HEK293 (cell line): Measurements from ENCODE around the gene PDE11A.

Experiments used
- CTCF ChIA-PET: fragments of 350-600 bp; formaldehyde crosslinking; extraction: SDS; loops from one replicate; lab custom pipeline; 2021; ENCODE audit warnings: antibody characterized with exemption; lab: Yijun Ruan, JAX
- POLR2A ChIA-PET: fragments of 300-600 bp; formaldehyde crosslinking; extraction: SDS; loops from one replicate; lab custom pipeline; 2020; ENCODE audit warnings: antibody characterized with exemption, inconsistent platforms; lab: Yijun Ruan, JAX
- H3K27ac ChIP-seq: fragments of 200-500 bp; sonication (Bioruptor generic); 2 replicates; pipeline ENCODE4 v1.5.1; 2014; ENCODE audit warnings: low read depth, low read length, control low read depth, inconsistent platforms; ENCODE audit errors: extremely low read depth
- H3K36me3 ChIP-seq, 2 experiments: fragments of 200-500 bp in 1 of 2; sonication (Bioruptor generic) in 1 of 2; 1 replicate in 1 of 2; 2 replicates in 1 of 2; pipeline ENCODE4 v1.5.1; 2014 to 2017; ENCODE audit warnings: inconsistent platforms in 2 of 2, low read length in 2 of 2; ENCODE audit not compliant: control insufficient read depth in 2 of 2, insufficient read depth in 1 of 2
- H3K4me1 ChIP-seq: fragments of 200-500 bp; sonication (Bioruptor generic); 2 replicates; pipeline ENCODE4 v1.5.1; 2014; ENCODE audit warnings: mild to moderate bottlenecking, low read length, inconsistent platforms; ENCODE audit not compliant: control insufficient read depth, insufficient read depth
- H3K4me3 ChIP-seq: 2 replicates; pipeline ENCODE4 v1.5.1; 2011; ENCODE audit warnings: low read depth, mild to moderate bottlenecking, control low read depth, low read length, moderate library complexity
- H3K9me3 ChIP-seq: fragments of 200-500 bp; sonication (Bioruptor generic); 2 replicates; pipeline ENCODE4 v1.5.1; 2014; ENCODE audit warnings: low read depth, low read length, inconsistent platforms; ENCODE audit not compliant: control insufficient read depth, insufficient read depth
- IKZF3 ChIP-seq: fragments of 450-650 bp; IDR thresholded peaks from 2 replicates; pipeline ENCODE4 v1.5.0; 2018; ENCODE audit warnings: missing biosample characterization, mild to moderate bottlenecking, missing genetic modification characterization, moderate library complexity
- ZBTB8A ChIP-seq: fragments of 450-650 bp; formaldehyde crosslinking; IDR thresholded peaks from 2 replicates; pipeline ENCODE4 v1.5.1; 2016; ENCODE audit warnings: missing biosample characterization, missing genetic modification characterization
- ZNF10 ChIP-seq: fragments of 450-650 bp; formaldehyde crosslinking; IDR thresholded peaks from 2 replicates; pipeline ENCODE4 v1.5.1; 2017; ENCODE audit warnings: missing biosample characterization, missing genetic modification characterization
- ZNF132 ChIP-seq: fragments of 450-650 bp; formaldehyde crosslinking; IDR thresholded peaks from 2 replicates; pipeline ENCODE4 v1.5.1; 2017; ENCODE audit warnings: missing biosample characterization, missing genetic modification characterization, borderline replicate concordance
- ZNF138 ChIP-seq: fragments of 450-650 bp; formaldehyde crosslinking; IDR thresholded peaks from 2 replicates; pipeline ENCODE4 v1.5.1; 2016; ENCODE audit warnings: missing biosample characterization, missing genetic modification characterization, borderline replicate concordance
- ZNF2 ChIP-seq: fragments of 450-650 bp; formaldehyde crosslinking; IDR thresholded peaks from 2 replicates; pipeline ENCODE4 v1.5.1; 2016; ENCODE audit warnings: missing biosample characterization, missing genetic modification characterization
- ZNF214 ChIP-seq: fragments of 450-650 bp; formaldehyde crosslinking; IDR thresholded peaks from 2 replicates; pipeline ENCODE4 v1.5.1; 2017; ENCODE audit warnings: missing biosample characterization, mild to moderate bottlenecking, missing genetic modification characterization, borderline replicate concordance
- ZNF292 ChIP-seq: fragments of 450-650 bp; formaldehyde crosslinking; IDR thresholded peaks from 2 replicates; pipeline ENCODE4 v1.5.1; 2016; ENCODE audit warnings: low read depth, missing biosample characterization, missing genetic modification characterization, borderline replicate concordance
- ZNF302 ChIP-seq: fragments of 450-650 bp; formaldehyde crosslinking; IDR thresholded peaks from 2 replicates; pipeline ENCODE4 v1.5.1; 2016; ENCODE audit warnings: missing biosample characterization, missing genetic modification characterization, low read depth
- ZNF777 ChIP-seq: fragments of 450-650 bp; formaldehyde crosslinking; IDR thresholded peaks from 2 replicates; pipeline ENCODE4 v1.5.1; 2017; ENCODE audit warnings: missing biosample characterization, missing genetic modification characterization, borderline replicate concordance
- ZSCAN30 ChIP-seq: fragments of 450-650 bp; IDR thresholded peaks from 2 replicates; pipeline ENCODE4 v1.5.1; 2018; ENCODE audit warnings: missing biosample characterization, mild to moderate bottlenecking, missing genetic modification characterization, moderate library complexity
- TF ChIP-seq, protein P1 (sequence below): fragments of 450-650 bp; formaldehyde crosslinking; IDR thresholded peaks from 2 replicates; pipeline ENCODE4 v1.5.1; 2016; ENCODE audit warnings: missing biosample characterization, missing genetic modification characterization
- TF ChIP-seq, protein P2 (sequence below): fragments of 450-650 bp; IDR thresholded peaks from 2 replicates; pipeline ENCODE4 v1.5.1; 2018; ENCODE audit warnings: missing biosample characterization, mild to moderate bottlenecking, missing genetic modification characterization
- TF ChIP-seq, protein P3 (sequence below): fragments of 450-650 bp; formaldehyde crosslinking; IDR thresholded peaks from 2 replicates; pipeline ENCODE4 v1.5.1; 2017; ENCODE audit warnings: missing biosample characterization, missing genetic modification characterization

PDE11A gene

DNA sequence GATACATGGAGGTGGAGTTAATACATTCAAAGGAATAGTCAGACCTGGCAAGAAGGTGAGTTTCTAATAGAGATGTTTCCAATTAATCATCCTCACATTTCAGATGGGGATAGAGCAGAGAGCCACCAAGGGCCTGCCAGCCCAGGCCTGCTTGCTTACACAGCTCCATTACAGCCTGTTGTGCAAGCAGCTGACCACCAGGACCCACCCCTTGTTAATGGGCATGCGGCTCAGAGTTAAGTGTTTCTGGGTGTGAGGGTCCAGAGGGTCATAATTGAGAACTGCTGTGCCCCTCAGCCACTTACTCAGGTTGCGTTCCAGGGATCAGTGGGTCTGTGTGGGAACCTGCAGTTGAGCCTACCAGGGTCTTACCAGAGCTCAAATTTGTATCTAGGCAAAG, 480.2 kb downstream of the PDE11A start:
- no peak overlapping the region for H3K27ac ChIP-seq
- no peaks in the 10 kb centered on the region for H3K9me3 ChIP-seq
- H3K4me1 ChIP-seq, result peaks cover 3% of the 10 kb centered on the region; the same call in 1 of the 2 replicates
- CTCF ChIA-PET, result interaction anchor here (0.6 to 3.9 kb wide), 2 partner anchors 12 to 428 kb away, joined by 3 to 19 read pairs; no protein-coding TSS in a partner anchor
- POLR2A ChIA-PET, result no interaction called here
- H3K36me3 ChIP-seq, result no peaks in the 10 kb centered on the region
- H3K4me3 ChIP-seq, result no peak overlapping the region
- TF ChIP-seq ZNF132 (tag by site-specific recombination) (no peak), ZNF10 (tag by site-specific recombination) (no peak)
- TF ChIP-seq, protein P1, sequence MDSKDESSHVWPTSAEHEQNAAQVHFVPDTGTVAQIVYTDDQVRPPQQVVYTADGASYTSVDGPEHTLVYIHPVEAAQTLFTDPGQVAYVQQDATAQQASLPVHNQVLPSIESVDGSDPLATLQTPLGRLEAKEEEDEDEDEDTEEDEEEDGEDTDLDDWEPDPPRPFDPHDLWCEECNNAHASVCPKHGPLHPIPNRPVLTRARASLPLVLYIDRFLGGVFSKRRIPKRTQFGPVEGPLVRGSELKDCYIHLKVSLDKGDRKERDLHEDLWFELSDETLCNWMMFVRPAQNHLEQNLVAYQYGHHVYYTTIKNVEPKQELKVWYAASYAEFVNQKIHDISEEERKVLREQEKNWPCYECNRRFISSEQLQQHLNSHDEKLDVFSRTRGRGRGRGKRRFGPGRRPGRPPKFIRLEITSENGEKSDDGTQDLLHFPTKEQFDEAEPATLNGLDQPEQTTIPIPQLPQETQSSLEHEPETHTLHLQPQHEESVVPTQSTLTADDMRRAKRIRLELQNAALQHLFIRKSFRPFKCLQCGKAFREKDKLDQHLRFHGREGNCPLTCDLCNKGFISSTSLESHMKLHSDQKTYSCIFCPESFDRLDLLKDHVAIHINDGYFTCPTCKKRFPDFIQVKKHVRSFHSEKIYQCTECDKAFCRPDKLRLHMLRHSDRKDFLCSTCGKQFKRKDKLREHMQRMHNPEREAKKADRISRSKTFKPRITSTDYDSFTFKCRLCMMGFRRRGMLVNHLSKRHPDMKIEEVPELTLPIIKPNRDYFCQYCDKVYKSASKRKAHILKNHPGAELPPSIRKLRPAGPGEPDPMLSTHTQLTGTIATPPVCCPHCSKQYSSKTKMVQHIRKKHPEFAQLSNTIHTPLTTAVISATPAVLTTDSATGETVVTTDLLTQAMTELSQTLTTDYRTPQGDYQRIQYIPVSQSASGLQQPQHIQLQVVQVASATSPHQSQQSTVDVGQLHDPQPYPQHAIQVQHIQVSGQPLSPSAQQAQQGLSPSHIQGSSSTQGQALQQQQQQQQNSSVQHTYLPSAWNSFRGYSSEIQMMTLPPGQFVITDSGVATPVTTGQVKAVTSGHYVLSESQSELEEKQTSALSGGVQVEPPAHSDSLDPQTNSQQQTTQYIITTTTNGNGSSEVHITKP, result no peak

DNA sequence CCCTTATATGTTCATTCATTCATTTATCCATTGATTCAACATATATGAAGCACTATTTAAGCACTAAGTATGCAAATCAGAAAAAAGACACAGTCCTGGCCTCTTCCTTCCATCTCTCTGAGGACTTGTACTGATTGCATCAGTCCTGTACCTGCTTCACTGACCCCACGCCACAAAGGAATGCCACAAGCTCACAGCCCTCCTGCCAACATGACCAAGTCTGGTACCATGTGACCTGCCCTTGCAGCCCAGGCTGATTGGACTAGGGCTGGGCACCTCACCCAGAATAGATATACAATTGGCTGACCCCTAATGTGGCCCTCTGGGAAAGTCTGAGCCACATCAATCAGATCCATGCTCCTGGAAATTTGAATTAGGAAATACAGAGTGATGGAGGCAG, 483.4 kb downstream of the PDE11A start:
- POLR2A ChIA-PET, result no interaction called here
- Histone ChIP-seq H3K9me3 (no peaks in the 10 kb centered on the region), H3K27ac (no peak overlapping the region), H3K36me3 (no peaks in the 10 kb centered on the region), H3K4me3 (no peak overlapping the region), H3K4me1 (no peaks in the 10 kb centered on the region)
- TF ChIP-seq, protein P2, sequence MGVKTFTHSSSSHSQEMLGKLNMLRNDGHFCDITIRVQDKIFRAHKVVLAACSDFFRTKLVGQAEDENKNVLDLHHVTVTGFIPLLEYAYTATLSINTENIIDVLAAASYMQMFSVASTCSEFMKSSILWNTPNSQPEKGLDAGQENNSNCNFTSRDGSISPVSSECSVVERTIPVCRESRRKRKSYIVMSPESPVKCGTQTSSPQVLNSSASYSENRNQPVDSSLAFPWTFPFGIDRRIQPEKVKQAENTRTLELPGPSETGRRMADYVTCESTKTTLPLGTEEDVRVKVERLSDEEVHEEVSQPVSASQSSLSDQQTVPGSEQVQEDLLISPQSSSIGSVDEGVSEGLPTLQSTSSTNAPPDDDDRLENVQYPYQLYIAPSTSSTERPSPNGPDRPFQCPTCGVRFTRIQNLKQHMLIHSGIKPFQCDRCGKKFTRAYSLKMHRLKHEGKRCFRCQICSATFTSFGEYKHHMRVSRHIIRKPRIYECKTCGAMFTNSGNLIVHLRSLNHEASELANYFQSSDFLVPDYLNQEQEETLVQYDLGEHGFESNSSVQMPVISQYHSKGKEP (tag by site-specific recombination), result no peak
- TF ChIP-seq ZNF2 (tag by site-specific recombination), result no peak
- no peak for TF ChIP-seq ZBTB8A (tag by site-specific recombination)
- TF ChIP-seq ZNF214, result no peak
- no peak for TF ChIP-seq IKZF3 (tag by site-specific recombination)
- no peak for TF ChIP-seq ZNF292 (tag by site-specific recombination)
- TF ChIP-seq ZSCAN30 (tag by site-specific recombination), result no peak
- TF ChIP-seq, protein P3, sequence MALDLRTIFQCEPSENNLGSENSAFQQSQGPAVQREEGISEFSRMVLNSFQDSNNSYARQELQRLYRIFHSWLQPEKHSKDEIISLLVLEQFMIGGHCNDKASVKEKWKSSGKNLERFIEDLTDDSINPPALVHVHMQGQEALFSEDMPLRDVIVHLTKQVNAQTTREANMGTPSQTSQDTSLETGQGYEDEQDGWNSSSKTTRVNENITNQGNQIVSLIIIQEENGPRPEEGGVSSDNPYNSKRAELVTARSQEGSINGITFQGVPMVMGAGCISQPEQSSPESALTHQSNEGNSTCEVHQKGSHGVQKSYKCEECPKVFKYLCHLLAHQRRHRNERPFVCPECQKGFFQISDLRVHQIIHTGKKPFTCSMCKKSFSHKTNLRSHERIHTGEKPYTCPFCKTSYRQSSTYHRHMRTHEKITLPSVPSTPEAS (tag by site-specific recombination), result no peak
- no peak for TF ChIP-seq ZNF777
- no peak for TF ChIP-seq ZNF138
- TF ChIP-seq, protein P1, result no peak
- no peak for TF ChIP-seq ZNF302 (tag by site-specific recombination)
- CTCF ChIA-PET, result interaction anchor here (1.5 kb wide), 1 partner anchor 15 kb away, joined by 7 read pairs; no protein-coding TSS in a partner anchor
